NCI-H1694 treated with DMSO at 0.1 percent for 48 hours (cell line): Measurements from ENCODE around the gene FABP7.
A peak's percentile ranks its signal among the peaks of the same experiment; 100 is the strongest.

Experiments
- DNase-seq: peaks from one replicate; lab custom pipeline; 2025; lab: John Stamatoyannopoulos, UW

The FABP7 gene

DNA sequence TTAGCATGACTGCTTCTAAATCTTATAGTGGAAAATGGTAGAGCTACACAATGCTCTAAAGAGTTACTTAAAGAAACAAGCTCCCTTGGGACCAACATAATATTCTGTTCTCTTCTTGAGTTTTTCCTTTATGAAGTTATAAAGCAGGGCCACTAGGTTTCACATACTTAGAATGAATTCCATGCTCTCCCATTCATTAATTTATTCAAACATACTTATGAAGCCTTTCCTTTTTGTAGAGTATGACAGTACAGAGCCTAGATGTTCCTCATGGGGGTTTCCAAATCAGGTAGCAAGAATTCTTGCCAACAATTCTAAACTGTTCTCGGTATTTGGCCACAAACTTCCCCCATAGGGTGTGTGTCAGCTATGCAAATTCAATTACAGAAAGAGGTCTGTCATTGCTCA, 20.6 kb upstream of the FABP7 start:
- DNase-seq, result no peak

DNA sequence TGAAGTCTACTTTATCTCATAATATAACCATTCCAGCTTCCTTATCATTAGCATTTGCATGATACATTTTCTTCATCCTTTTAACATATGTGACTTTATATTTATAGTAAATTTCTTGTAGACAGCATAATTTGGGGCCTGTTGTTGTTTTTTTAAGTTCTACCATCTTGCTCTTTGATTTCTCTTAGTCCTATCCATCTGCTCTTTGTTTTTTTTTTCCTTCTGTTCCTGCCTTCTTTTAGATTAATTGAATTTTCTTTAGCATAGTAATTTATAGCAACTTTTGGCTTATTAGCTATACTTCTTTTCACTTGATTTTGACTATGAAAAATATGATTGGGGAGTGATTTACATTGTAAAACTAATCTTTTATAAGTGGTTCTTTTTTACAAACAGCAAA, 19.2 kb upstream of the FABP7 start:
- no peak for DNase-seq

DNA sequence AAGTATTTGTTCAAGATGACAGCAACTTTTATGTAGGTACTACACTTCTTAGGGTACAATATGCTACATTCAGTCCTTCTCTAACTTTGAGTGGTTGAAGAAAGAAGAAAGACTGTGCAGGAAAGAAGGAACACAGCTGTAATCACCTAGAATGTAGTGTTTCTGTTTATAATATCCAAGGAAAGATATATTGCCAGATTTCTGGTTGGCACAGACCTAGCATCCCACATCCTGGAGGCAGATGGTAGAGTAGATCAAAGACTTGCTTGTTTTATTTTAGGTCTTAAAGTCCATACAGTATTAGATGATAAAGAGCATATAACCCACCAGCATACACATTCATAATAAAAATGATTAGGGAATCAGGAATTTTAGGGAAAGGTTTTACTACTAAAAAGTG, 13.3 kb upstream of the FABP7 start:
- no peak for DNase-seq

DNA sequence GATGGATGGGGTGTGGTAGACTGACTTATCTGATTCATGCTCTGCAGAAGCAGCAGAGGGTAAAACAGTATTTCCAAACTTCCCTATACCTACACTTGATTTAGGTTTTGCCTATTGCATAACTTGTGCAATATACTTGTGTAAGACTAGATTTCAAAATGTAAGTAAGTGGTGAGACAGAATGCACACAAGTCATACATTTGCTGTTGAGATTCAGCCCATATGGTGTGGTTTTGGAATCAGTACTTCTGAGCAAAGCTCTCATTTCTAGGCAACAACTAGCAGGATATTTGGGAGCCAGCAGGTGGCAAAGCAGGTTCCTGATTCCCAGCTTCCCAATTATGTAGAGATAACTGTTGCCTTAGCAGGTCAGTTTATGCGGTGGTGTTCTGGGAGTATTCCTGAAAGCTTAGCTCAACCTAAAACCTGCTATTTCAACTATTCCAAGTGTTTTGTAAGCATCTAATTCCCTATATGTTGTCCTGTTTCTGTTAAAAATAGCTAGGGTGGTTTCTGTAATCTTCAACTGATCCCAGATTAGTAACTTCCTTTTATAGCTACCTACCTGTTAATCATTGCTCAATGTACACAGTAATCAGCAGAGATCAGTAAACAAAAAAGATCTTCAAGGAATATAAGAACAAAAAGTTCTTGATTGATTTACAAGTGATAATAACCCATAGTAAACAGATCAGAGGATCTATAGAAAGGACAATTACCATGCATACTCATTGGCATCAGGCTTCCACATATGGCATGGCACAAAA, 8.5 kb upstream of the FABP7 start:
- peak; percentile 69 for DNase-seq

DNA sequence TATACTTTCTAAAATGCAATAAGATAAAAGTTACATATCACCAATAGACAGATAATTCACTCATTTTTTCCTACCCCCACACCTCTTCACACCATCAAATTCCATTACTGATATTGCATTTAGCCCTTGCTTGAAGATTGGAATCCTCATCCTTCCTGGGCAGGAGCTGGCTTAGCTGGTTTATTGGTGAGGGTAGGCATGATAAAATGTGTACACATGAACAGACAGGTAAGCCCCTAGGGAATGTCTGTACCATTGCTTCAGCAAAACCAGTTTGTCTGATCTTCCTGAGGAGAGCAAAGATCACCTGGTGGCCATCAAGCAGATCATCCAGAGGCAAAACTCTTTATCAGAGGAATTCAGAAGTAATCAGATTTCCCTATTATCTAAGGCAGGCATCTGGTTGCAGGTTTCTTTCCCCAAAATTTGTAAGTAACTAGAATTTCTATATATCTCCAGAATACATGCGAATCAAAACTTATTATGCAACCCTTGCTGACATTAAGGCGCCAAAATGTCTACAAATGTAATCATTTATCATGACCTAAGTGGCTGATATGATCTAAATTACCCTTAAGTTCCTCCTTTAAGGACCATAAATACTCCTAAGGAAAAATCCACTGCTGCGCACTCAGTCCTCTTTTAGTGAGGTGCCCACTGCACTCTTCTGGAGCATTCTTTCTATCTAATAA, 6.6 kb upstream of the FABP7 start:
- no peak for DNase-seq

DNA sequence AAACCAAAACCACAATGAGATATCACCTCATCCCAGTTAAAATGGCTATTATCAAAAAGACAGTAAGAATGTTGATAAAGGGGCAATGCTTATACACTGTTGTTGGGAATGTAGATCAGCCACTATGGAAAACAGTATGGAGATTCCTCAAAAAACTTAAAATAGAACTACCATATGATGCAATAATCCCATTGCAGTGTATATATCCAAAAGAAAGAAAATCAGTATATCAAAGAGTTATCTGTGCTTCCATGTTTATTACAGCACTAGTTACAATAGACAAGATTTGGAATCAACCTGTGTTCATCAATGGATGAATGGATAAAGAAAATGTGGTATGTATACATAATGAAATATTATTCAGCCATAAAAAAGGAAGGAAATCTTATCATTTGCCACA, 3.5 kb upstream of the FABP7 start:
- DNase-seq, result no peak

DNA sequence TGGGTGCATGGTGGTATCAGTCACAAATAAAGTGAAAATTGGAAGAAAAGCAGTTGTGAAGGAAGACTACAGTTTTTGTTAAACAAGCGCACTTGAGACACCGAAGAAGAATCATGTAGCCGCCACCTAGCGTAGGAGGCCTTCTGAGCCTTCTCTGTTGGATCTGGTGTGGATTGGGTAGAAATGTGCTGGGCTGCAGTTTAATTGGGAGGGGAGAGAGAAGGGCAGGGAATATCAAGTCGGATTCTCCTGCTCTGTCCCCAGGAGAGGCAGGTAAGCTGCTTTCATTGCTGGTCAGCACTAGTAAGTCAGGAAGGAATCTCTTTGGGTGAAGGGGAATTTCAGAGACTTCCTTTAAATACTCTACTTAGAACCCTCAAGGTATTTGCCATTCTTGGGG, 1.2 kb upstream of the FABP7 start:
- no peak for DNase-seq

DNA sequence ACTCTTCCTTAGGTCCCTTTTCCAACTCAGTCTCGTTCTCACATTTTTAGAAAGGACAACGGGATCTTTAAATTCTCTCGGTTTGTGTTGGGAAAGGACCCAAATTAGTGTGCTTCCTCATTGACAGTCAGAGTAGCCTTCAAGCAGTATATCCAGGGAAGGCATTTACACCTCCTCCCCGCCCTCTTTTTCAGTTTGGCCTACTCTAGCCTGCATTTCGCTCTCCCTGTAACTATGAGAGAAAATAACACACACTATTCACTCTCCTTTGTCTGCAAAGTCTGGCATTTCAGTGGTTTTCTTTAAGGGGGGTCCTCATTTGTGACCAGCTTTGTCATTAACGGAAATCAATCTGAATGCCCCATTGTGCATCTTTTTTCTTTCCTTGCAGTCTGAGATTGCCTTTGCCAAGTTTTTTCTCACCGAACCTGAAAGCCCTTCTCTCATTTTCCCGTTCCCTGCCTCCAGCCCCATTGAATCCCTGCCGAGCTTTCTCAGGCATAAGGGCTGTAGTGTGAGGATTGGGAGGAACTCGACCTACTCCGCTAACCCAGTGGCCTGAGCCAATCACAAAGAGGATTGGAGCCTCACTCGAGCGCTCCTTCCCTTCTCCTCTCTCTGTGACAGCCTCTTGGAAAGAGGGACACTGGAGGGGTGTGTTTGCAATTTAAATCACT, 393 bp upstream of the FABP7 start:
- DNase-seq, result no peak

DNA sequence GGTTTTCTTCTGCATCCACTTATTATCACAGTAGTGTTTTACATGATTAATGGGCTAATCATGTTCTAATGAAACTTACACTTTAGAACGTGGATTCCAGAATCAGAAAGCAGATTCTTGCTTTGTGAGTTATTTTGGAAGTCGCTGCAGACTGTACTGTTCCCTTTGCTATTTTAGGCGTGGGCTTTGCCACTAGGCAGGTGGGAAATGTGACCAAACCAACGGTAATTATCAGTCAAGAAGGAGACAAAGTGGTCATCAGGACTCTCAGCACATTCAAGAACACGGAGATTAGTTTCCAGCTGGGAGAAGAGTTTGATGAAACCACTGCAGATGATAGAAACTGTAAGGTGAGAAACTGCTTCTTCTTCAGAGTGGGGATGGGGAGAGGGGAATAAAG, 598 bp downstream of the FABP7 start:
- no peak for DNase-seq

DNA sequence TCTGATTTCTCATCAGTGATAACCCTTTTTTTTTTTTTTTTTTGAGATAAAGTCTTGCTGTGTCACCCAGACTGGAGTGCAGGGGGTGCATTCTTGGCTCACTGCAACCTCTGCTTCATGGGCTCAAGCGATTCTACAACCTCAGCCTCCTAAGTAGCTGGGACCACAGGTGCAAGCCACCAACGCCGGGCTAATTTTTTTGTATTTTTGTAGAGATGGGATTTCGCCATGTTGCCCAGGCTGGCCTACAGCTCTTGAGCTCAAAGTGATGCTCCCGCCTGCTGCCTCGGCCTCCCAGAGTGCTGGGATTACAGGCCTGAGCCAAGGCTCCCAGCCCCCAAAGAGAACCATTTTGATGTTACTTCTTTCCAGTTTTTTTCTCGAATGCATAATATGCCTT, 2.2 kb downstream of the FABP7 start:
- no peak for DNase-seq

DNA sequence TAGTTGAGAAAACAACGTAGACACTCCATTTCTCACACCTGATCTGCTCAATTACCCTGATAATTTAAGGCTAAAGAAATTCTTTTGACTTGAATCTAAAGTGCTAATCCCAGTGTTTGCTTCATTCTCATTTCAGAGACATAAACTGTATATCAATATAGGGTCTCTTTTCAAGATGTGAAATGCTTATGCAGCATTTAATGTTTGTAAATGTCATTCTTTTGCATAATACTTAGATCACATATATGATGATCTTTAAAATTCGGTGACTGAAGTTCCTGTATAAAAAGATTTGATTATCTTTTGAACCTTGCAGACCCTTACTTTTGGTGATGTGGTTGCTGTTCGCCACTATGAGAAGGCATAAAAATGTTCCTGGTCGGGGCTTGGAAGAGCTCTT, 3.9 kb downstream of the FABP7 start:
- no peak for DNase-seq

DNA sequence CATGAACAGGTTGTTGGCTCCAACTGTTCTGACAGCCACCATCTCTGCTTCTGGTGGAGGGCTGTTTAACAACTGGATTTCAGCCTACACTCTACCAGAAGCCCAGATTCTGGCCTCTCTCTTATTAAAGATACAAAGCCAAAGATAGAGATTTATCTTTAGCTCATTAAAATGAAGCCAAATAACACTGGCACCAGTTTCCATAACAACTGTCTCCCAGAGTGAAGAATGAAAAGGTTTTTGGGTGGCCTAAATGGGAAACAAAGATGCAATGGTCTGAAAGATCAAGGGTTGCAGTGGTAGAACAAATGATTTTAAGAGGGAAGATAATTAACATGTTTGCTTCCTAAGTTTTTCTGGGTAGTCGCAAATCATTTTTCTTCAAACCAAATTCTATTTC, 6.4 kb downstream of the FABP7 start:
- no peak for DNase-seq

DNA sequence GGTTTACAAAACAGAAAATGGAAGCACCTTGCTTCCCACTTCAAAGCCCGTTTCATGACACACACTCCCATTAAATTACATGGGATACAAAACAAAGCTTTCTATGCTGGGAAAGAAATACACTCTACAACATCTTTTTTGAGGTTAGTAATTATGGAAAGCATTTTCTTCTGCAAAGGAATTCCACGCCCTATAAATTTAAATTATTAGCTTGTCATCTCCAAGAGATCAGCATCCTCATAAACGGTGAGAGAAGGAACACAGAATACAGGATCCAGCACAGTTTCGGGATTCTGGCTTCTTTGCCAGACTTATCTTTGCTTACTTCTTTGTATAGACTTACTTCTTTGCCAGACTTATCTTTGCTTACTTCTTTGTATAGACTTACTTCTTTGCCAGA, 8.2 kb downstream of the FABP7 start:
- no peak for DNase-seq

DNA sequence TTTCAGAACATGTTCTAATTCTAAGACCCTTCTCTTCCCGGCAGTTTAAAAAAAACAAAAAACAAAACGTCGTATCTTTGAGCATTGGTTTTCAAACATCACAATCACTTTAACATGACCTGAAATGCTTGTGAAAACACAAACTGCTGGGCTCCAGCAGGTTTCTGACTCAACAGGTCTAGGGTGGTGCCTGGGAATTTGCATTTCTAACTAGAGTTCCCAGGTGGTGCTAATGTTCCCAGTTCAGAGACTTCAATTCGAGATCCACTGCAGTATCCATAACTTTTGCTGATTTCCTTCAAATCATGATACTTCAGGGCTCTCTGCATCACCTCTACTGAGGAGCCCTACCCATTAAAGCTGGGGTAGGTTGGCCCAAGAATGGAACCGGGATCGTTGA, 8.7 kb downstream of the FABP7 start:
- DNase-seq, result no peak

DNA sequence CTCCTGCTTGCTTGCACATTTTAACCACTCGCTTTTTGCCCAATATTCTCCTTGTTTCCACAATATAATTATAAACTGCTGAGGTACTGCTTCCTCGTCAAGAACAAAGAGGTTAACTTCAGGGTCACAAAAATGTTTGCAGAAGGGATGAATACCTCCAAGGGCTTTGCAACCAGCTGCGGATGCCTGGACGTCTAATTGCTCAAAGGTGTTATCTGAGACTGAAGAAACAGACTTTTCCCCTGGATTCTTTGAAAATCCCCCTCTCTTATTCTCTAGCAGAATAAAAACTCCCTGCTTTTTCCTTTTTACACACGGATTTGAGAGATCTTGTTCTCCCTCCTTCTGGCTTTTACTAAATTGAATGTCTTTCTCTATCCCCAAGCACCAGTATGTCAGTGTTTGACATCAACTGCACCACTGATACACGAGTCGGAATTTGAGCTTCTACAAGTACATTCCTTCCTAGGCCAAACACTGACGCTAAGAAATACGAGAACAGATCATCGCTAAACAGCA, 9.2 kb downstream of the FABP7 start:
- DNase-seq, result no peak

DNA sequence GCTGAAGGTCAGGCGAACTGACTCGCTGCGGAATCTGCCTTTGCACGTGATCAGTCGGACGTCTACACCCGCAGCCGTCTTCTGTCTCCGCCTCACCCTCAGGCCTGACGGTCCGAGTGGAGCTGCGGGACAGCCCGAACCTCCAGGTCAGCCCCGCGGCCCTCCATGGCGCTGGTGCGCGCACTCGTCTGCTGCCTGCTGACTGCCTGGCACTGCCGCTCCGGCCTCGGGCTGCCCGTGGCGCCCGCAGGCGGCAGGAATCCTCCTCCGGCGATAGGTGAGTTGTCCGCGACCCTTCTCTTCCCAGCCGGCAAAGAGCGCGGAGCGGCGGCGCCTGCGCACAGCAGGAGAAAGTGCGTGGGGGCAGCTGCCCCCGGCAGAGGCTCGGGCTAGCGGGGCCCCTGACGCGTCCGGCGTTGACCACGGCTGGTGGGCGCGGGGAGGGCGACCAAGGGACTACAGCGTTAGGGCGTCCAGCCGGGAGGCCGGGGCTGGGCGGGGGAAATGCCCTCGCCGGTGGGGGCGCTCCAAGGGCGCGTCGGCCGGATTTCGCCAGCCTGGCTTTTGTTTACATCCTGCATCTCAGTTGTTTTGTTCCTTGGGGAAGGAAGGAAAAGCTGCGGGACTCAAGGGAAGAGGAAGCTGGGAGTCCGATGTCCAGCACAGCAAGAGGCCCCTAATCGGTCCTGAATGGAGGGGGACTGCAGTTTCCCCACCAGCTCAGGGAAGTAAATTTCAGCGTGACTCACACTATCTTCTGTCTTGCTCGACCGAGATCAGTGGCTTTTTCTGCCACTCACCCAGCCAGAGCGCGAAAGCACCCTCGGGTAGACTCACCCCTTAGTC, 9.9 kb downstream of the FABP7 start, which contains the start of gene SMPDL3A:
SMPDL3A (plus strand) TSS at position 77 of the 846 bp plus-strand sequence; CDS start at position 166, 89 bp downstream.
- peak; percentile 68 for DNase-seq

DNA sequence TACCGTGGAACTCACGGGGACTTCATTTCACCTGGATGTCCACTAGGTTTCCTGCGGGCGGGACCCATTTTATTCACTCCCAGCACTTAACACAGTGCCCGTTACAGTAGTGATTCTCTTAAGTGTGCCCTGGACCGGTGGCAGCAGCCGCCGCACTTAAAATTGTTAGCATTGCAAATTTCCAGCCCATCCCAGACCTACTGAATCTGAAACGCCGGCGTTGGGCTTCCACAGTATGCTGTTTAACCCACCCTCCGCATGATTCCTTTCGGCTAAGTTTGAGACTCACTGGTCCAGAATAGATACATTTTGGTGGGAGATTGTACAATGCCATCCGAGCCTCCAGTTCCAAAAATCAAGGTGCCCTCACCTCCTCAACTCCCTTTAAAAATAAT, 10.5 kb downstream of the FABP7 start:
- DNase-seq, result no peak

DNA sequence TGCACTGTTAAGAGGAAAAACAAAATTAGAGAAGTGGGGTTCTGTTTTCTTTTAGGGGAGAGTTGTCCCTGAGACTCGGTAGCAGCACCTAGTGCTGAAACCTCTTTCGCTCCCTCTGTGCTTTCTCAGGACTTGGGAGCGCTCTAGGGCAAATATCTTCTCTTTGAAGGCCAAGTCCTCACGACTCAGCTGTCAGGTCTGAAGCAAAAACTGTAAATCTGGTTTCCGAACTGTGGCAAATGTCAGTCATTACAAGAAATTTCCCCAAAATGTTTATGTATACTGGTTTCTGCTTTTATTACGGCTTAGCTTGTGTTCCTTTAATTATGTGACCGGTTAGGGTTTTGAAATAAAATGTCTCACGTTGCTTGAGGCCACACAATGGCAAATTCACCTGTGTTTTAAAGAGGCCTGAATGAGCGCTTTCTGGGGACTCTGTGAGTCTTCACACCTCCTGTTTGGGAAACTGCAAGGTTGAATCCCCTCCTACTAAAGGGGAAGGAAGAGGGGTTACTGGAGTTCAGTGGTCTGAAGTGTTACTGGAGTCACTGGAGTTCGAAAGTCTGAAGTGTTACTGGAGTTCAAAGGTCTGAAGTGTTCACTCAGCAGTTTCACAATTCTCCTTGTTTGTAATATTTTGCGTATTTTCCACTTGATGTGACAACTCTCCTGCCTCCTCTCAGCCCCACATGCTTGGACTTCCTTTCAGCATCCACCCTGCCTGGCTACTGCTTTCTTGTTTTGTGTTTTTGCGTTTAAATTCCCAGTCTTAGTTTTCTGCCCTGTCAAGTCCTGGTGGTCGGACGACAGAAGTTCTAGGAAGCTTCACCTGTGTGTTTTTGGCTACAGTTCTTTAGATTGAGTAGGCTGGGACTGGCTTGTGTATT, 11.2 kb downstream of the FABP7 start:
- DNase-seq, result no peak

DNA sequence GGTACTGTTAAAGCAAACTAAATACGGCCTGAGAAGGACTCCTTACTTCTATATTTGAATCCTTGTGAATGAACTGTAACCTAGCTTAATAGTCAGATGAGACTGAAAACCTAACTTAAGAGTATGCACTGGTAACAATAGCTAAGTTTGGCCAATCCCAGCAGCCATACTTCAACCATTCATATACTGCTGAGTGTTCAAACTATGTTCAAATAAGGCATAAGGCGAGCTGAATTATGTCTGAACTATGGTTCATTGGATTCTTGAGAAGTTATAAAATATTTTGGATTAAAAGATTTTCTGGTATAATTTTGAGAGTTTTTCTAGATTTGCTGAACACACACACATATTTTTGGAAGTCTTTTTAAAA, 11.8 kb downstream of the FABP7 start:
- no peak for DNase-seq

DNA sequence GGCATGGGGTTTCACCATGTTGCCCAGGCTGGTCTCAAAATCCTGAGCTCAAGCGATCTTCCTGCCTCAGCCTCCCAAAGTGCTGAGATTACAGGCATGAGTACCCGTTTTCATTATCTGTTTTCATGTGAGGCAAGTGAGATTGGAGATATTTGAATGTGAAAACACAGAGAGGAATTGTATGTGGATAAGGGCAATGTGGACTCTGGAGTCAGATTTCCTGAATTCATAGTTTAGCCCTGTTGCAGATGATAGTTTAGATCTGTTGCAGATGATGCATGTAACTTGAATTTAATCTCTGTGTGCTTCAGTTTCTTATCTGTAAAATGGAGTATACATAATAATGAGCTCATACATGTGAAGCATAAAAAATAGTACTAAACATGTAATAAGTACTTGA, 13.2 kb downstream of the FABP7 start:
- no peak for DNase-seq

DNA sequence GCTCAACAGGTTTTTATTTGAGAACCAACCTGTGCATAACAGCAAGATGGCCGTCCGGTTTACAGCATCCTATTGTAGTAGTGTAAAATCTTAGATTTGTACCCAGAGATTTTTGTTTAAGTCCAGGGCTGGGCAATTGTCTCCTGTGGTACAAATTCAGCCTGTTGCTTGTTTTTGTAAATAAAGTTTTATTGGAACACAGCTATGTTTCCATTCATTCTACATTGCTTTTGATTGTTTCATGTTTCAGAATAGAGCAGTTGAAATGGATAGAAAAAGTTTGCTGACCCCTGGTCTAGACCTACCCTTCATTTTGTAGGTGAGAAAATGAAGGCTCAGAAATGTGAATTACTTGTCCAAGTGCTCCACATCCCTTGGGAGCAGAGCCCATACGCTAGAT, 18.0 kb downstream of the FABP7 start:
- no peak for DNase-seq
